Tongue (tissue), 2 donors: ENCODE results near the gene ECE1. TPM values are rescaled to one million over a fixed set of nuclear protein-coding genes. Genes with fewer than 3 reads are reported as not detected.
"Not testable (repeated sequence)": the region's sequence is repeated elsewhere in the genome, so short reads cannot be mapped to it uniquely, and the experiment has no call there.

Experiments
- DNase-seq: peaks from one replicate; pipeline ENCODE4 v3.0.0-alpha.2; 2015
- total RNA-seq: library from RNA; depleted of rRNA; stranded (reverse); fragments of >200 nt; gene quantifications from one replicate; pipeline ENCODE4 v1.2.3, GENCODE V29; 2014

Gene ECE1
- total RNA-seq, 1 donor from 2014 or later, result 40.9 TPM

- DNase-seq, result no peak
Observed at GRCh38 chr1:21219674-21220073, 70.6 kb downstream of the ECE1 start.

GRCh38 chr1:21217812-21218596 is 72.3 kb downstream of the ECE1 start:
- peak; percentile 11 for DNase-seq

- DNase-seq, result peak; percentile 37
Observed at GRCh38 chr1:21216835-21217811, 73.1 kb downstream of the ECE1 start.

GRCh38 chr1:21212126-21212525 is 78.1 kb downstream of the ECE1 start:
- no peak for DNase-seq

GRCh38 chr1:21208137-21208700 is 82.0 kb downstream of the ECE1 start:
- DNase-seq, result not testable (repeated sequence)

- no peak for DNase-seq
Observed at GRCh38 chr1:21206117-21206516, 84.1 kb downstream of the ECE1 start.

- DNase-seq, result no peak
Observed at GRCh38 chr1:21205416-21205815, 84.8 kb downstream of the ECE1 start.

GRCh38 chr1:21201650-21202049 is 88.6 kb downstream of the ECE1 start:
- no peak for DNase-seq

- not testable (repeated sequence) for DNase-seq
Observed at GRCh38 chr1:21201238-21201637, 89.0 kb downstream of the ECE1 start.

GRCh38 chr1:21200767-21201166 is 89.5 kb downstream of the ECE1 start:
- no peak for DNase-seq

- no peak for DNase-seq
Observed at GRCh38 chr1:21198929-21199328, 91.3 kb downstream of the ECE1 start.

- DNase-seq, result no peak
Observed at GRCh38 chr1:21192871-21193270, 97.4 kb downstream of the ECE1 start.

- DNase-seq, result no peak
Observed at GRCh38 chr1:21192284-21192683, 98.0 kb downstream of the ECE1 start.

- DNase-seq, result not testable (repeated sequence)
Observed at GRCh38 chr1:21190771-21191170, 99.5 kb downstream of the ECE1 start.

GRCh38 chr1:21189906-21190500 is 100.3 kb downstream of the ECE1 start:
- DNase-seq, result no peak

GRCh38 chr1:21189421-21189820 is 100.8 kb downstream of the ECE1 start:
- no peak for DNase-seq

GRCh38 chr1:21188235-21188634 is 102.0 kb downstream of the ECE1 start:
- DNase-seq, result peak; percentile 75

- DNase-seq, result no peak
Observed at GRCh38 chr1:21185221-21185731, 105.0 kb downstream of the ECE1 start.

- DNase-seq, result no peak
Observed at GRCh38 chr1:21184276-21184675, 106.0 kb downstream of the ECE1 start.

- DNase-seq, result no peak
Observed at GRCh38 chr1:21182181-21182731, 108.0 kb downstream of the ECE1 start.

GRCh38 chr1:21178271-21178670 is 112.0 kb downstream of the ECE1 start:
- not testable (repeated sequence) for DNase-seq
